ENCODE results near the gene SLC35G4. TPM values are rescaled to one million over a fixed set of nuclear protein-coding genes. Genes with fewer than 3 reads are reported as not detected.

SLC35G4 gene
- total RNA-seq, 3 donors from 2014 or later (not counting 1 experiment from before 2014, with no cell fraction given): not detected

- H3K36me3 ChIP-seq (ENCODE audit: control insufficient read depth, insufficient read depth, low read length): no peaks in the 10 kb centered on the region
- Mint-ChIP-seq H3K9me3 (no peaks in the 10 kb centered on the region), H3K36me3 (no peaks in the 10 kb centered on the region), H3K27me3 (ENCODE audit: low read depth in 2 of 2) (peaks cover 2 to 9% of the 10 kb centered on the region in 2 donors), H3K27ac (no peak overlapping the region), H3K4me3 (no peak overlapping the region), H3K4me1 (peaks cover 0 to 7% of the 10 kb centered on the region in 2 donors)
- H3K4me1 ChIP-seq (ENCODE audit: control insufficient read depth, insufficient read depth, low read length): peaks cover 6% of the 10 kb centered on the region
- no peak for TF ChIP-seq CTCF (IDR thresholded peaks at IDR 0.05)
- H3K4me3 ChIP-seq (ENCODE audit: low read length): no peak overlapping the region
- intact Hi-C loops (cut with micrococcal nuclease): no loop called here
- no peak overlapping the region for H3K27ac ChIP-seq (ENCODE audit: low read length)
- no peaks in the 10 kb centered on the region for H3K9me3 ChIP-seq (ENCODE audit: control insufficient read depth, insufficient read depth, low read length)
- ATAC-seq: no peak
- DNase-seq: no peak
- 96% methylated on average over 14 of the region's 15 CpGs for WGBS (ENCODE audit: insufficient coverage)
- H3K27me3 ChIP-seq (ENCODE audit: control insufficient read depth, insufficient read depth, low read length): no peaks in the 10 kb centered on the region
Observed at GRCh38 chr18:11579916-11580315, 29.5 kb upstream of the SLC35G4 start.

GRCh38 chr18:11581286-11581685, 28.1 kb upstream of the SLC35G4 start:
- ATAC-seq (no peak), DNase-seq (no peak)
- 76% methylated on average over 2 of the region's 2 CpGs for WGBS (ENCODE audit: insufficient coverage)
- Mint-ChIP-seq H3K36me3 (no peaks in the 10 kb centered on the region), H3K4me1 (peaks cover under 1 to 9% of the 10 kb centered on the region in 2 donors), H3K27ac (no peak overlapping the region), H3K27me3 (ENCODE audit: low read depth in 2 of 2) (peaks cover 3 to 9% of the 10 kb centered on the region in 2 donors), H3K9me3 (no peaks in the 10 kb centered on the region), H3K4me3 (no peak overlapping the region)
- H3K27me3 ChIP-seq (ENCODE audit: control insufficient read depth, insufficient read depth, low read length): no peaks in the 10 kb centered on the region
- H3K4me1 ChIP-seq (ENCODE audit: control insufficient read depth, insufficient read depth, low read length): peaks cover 6% of the 10 kb centered on the region
- no peaks in the 10 kb centered on the region for H3K36me3 ChIP-seq (ENCODE audit: control insufficient read depth, insufficient read depth, low read length)
- TF ChIP-seq CTCF (IDR thresholded peaks at IDR 0.05): no peak
- no peak overlapping the region for H3K4me3 ChIP-seq (ENCODE audit: low read length)
- no peak overlapping the region for H3K27ac ChIP-seq (ENCODE audit: low read length)
- intact Hi-C loops (cut with micrococcal nuclease): no loop called here
- H3K9me3 ChIP-seq (ENCODE audit: control insufficient read depth, insufficient read depth, low read length): no peaks in the 10 kb centered on the region

- H3K9me3 Mint-ChIP-seq: no peaks in the 10 kb centered on the region
- no peak overlapping the region for H3K27ac Mint-ChIP-seq
- ATAC-seq: no peak
- peaks cover 5 to 9% of the 10 kb centered on the region in 2 donors for H3K27me3 Mint-ChIP-seq (ENCODE audit: low read depth in 2 of 2)
- intact Hi-C loops (cut with micrococcal nuclease): no loop called here
- Histone ChIP-seq H3K27me3 (ENCODE audit: control insufficient read depth, insufficient read depth, low read length) (no peaks in the 10 kb centered on the region), H3K9me3 (ENCODE audit: control insufficient read depth, insufficient read depth, low read length) (no peaks in the 10 kb centered on the region), H3K36me3 (ENCODE audit: control insufficient read depth, insufficient read depth, low read length) (no peaks in the 10 kb centered on the region), H3K4me1 (ENCODE audit: control insufficient read depth, insufficient read depth, low read length) (peaks cover 12% of the 10 kb centered on the region), H3K27ac (ENCODE audit: low read length) (no peak overlapping the region), H3K4me3 (ENCODE audit: low read length) (no peak overlapping the region)
- TF ChIP-seq CTCF (IDR thresholded peaks at IDR 0.05): no peak
- no peak overlapping the region for H3K4me3 Mint-ChIP-seq
- WGBS (ENCODE audit: insufficient coverage): 81% methylated on average over 7 of the region's 7 CpGs
- peaks cover 22 to 23% of the 10 kb centered on the region in 2 donors for H3K4me1 Mint-ChIP-seq
- no peak for DNase-seq
- no peaks in the 10 kb centered on the region for H3K36me3 Mint-ChIP-seq
Observed at GRCh38 chr18:11585596-11585995, 23.8 kb upstream of the SLC35G4 start.

GRCh38 chr18:11586896-11587295, 22.5 kb upstream of the SLC35G4 start:
- no peaks in the 10 kb centered on the region for H3K36me3 ChIP-seq (ENCODE audit: control insufficient read depth, insufficient read depth, low read length)
- no peak for TF ChIP-seq CTCF (IDR thresholded peaks at IDR 0.05)
- DNase-seq (no peak), ATAC-seq (no peak)
- intact Hi-C loops (cut with micrococcal nuclease): no loop called here
- H3K27me3 Mint-ChIP-seq (ENCODE audit: low read depth in 2 of 2): peaks cover 5 to 12% of the 10 kb centered on the region in 2 donors
- H3K4me3 Mint-ChIP-seq: peak overlapping the region; percentile 22
- no peak overlapping the region for H3K27ac Mint-ChIP-seq
- no peaks in the 10 kb centered on the region for H3K27me3 ChIP-seq (ENCODE audit: control insufficient read depth, insufficient read depth, low read length)
- no peaks in the 10 kb centered on the region for H3K36me3 Mint-ChIP-seq
- H3K4me3 ChIP-seq (ENCODE audit: low read length): no peak overlapping the region
- WGBS (ENCODE audit: insufficient coverage): 99% methylated on average over 3 of the region's 3 CpGs
- H3K27ac ChIP-seq (ENCODE audit: low read length): no peak overlapping the region
- H3K4me1 Mint-ChIP-seq: peaks cover 22 to 23% of the 10 kb centered on the region in 2 donors
- H3K9me3 ChIP-seq (ENCODE audit: control insufficient read depth, insufficient read depth, low read length): no peaks in the 10 kb centered on the region
- H3K4me1 ChIP-seq (ENCODE audit: control insufficient read depth, insufficient read depth, low read length): peaks cover 12% of the 10 kb centered on the region
- no peaks in the 10 kb centered on the region for H3K9me3 Mint-ChIP-seq

All from natural killer cell (primary cell).